MG63 (cell line): ENCODE results near the gene FOXQ1. TPM values are rescaled to one million over a fixed set of nuclear protein-coding genes. Genes with fewer than 3 reads are reported as not detected.
"Not testable (repeated sequence)": the region's sequence is repeated elsewhere in the genome, so short reads cannot be mapped to it uniquely, and the experiment has no call there.

ENCODE experiments used
- DNase-seq: peaks from one replicate; pipeline ENCODE4 v3.0.0-alpha.2; 2020
- H3K27me3 ChIP-seq: fragments of 250-450 bp; sonication (Bioruptor Pico); 2 replicates; pipeline ENCODE4 v1.5.1; 2020; ENCODE audit warnings: mild to moderate bottlenecking, moderate library complexity
- H3K36me3 ChIP-seq: fragments of 250-450 bp; sonication (Bioruptor Pico); 2 replicates; pipeline ENCODE4 v1.5.1; 2020; ENCODE audit warnings: mild to moderate bottlenecking, moderate library complexity
- H3K4me3 ChIP-seq: fragments of 250-450 bp; sonication (Bioruptor Pico); 2 replicates; pipeline ENCODE4 v1.5.1; 2020; ENCODE audit warnings: mild to moderate bottlenecking, moderate library complexity
- H3K9me3 ChIP-seq: fragments of 250-450 bp; sonication (Bioruptor Pico); 2 replicates; pipeline ENCODE4 v1.5.1; 2020; ENCODE audit warnings: mild to moderate bottlenecking, moderate library complexity
- total RNA-seq: library from RNA; depleted of rRNA; stranded (reverse); fragments of >200 nt; shearing (Covaris generic); gene quantifications from 2 replicates; pipeline ENCODE4 v1.2.3, GENCODE V29; 2014; ENCODE audit warnings: low replicate concordance

FOXQ1 gene
- total RNA-seq, 1 experiment from 2014 or later: 0.56 TPM

DNA sequence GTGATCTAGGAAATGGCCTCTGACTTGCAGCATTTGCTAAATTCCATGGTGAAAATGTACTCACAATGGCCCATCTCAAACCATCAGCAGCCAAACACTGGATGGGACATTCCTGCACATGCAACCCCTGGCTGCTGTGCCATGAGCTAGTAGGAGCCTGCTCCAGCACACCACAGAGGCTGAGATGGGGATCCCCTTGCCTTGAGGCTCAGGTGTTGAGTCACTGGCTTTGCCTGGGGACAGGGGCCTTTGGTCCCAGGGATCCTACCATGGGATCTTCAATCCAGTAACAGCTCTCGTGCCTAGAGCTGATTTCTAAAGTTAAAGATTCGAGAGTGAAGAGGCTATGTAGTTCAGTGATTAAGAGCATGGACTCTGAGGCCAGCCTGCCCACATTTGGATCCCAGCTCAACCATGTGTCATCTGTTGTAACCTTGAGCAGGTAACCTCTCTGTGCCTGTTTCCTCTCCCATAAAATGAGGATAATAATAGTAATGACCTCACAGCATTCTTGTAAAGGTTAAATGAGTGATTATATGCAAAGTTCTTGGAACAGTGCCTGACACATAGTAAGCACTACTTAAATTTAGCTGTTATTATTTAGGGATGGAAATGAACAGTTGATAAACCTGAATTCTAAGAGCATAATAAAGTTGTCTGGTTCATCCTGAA is 16.4 kb downstream of the FOXQ1 start:
- DNase-seq: no peak
- H3K4me3 ChIP-seq: no peak overlapping the region
- H3K27me3 ChIP-seq: no peaks in the 10 kb centered on the region
- no peaks in the 10 kb centered on the region for H3K9me3 ChIP-seq
- no peaks in the 10 kb centered on the region for H3K36me3 ChIP-seq

DNA sequence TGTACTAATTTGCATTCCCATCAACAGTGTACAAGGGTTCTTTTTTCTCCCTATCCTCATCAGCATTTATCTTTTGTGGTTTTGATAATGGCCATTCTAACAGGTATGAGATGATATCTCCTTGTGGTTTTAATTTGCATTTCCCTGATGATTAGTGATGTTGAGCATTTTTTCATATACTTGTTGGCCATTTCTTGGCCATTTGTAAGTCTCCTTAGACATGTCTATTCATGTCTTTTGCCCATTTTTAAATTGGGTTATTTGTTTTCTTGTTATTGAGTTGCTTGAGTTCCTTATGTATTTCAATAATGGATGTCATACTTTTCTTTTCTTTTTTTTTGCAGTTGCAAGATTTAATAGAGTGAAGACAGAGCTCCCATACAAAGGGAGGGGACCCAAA is 17.8 kb downstream of the FOXQ1 start:
- no peaks in the 10 kb centered on the region for H3K36me3 ChIP-seq
- H3K27me3 ChIP-seq: no peaks in the 10 kb centered on the region
- H3K9me3 ChIP-seq: no peaks in the 10 kb centered on the region
- no peak overlapping the region for H3K4me3 ChIP-seq
- no peak for DNase-seq

- Histone ChIP-seq H3K27me3 (no peaks in the 10 kb centered on the region), H3K4me3 (no peak overlapping the region), H3K36me3 (no peaks in the 10 kb centered on the region), H3K9me3 (no peaks in the 10 kb centered on the region)
- no peak for DNase-seq
Measured at GRCh38 chr6:1334684-1335083, 22.8 kb downstream of the FOXQ1 start.

DNA sequence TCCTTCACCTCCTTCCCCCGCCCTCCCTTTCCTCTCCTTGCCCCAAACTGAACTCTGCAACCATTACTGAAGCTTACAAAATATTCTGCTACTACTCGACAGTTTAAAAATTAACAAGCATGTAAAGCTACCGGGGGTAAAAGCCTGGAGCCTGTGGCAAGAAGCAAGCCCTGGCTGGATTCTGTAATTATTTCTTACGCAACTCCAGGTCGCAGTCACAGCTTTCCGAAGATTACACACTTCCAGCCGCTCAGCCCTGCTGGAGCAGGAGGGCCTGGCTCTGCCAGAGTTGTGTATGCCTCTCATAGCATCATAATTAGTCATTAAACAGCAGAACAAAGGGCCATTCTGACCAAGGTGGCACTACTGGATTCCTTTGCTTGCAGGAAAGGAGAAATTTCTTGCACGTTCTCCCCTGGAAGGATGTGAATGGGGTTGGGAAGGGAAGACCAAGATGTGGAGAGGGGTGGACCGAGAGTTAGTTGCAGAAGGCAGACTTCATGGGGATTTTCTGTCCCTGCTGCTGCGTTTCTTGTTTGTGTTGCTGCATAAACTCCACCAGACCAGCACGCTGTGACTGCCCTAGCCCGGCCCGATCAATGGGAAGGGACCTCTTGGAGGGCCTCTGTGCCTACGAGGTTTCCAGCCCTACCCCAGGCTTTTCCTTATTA is 23.6 kb downstream of the FOXQ1 start:
- no peak overlapping the region for H3K4me3 ChIP-seq
- H3K27me3 ChIP-seq: no peaks in the 10 kb centered on the region
- H3K9me3 ChIP-seq: no peaks in the 10 kb centered on the region
- peak; percentile 79 for DNase-seq
- no peaks in the 10 kb centered on the region for H3K36me3 ChIP-seq

DNA sequence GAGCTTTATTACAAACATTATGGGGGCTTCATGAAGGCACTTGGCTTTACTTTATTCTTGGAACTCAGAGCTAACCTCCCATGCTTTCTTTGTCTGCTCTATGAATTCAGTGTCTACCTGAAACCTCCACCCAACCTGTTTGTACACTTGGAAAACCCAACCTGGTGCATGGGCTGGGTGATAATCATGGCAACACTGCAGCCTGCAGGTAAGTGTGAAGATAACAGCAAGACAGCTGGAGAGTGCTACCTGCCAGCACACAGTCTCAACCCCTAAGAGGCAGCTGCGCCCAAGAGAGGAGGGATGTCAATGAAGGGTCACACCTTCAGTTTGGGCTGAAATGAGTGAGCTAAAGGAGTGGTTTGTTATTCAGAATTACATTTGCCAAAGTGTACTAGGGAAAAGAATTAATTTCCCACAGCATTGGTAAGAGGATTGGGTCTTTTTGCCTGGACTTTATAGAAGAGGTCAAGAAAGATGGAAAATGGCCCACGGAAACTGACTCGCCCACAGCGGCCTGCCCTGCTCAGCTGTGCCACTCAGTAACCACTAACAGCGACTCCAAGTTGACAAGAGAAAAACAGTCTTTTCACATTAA is 24.4 kb downstream of the FOXQ1 start:
- Histone ChIP-seq H3K36me3 (no peaks in the 10 kb centered on the region), H3K4me3 (no peak overlapping the region), H3K27me3 (no peaks in the 10 kb centered on the region), H3K9me3 (no peaks in the 10 kb centered on the region)
- no peak for DNase-seq

DNA sequence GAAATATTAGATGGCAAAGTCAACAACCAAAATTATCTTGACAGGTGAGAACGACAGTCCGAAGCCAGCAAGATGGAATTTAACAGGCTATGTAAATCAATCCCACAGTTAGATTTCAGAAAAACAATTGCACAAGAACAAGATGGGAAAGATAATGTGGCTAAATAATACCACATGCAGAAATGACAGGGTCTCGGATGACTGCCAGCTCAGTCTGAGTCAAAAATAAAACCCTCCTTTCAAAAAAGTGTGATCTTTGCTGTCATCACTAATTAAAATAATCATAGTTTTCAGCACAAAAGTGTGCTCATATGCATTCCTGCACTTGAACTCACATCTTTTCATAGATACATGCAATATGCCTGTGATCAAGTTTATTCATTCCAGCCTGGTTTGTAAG is 25.9 kb downstream of the FOXQ1 start:
- no peaks in the 10 kb centered on the region for H3K9me3 ChIP-seq
- H3K27me3 ChIP-seq: no peaks in the 10 kb centered on the region
- no peak for DNase-seq
- H3K4me3 ChIP-seq: no peak overlapping the region
- no peaks in the 10 kb centered on the region for H3K36me3 ChIP-seq

GRCh38 chr6:1346101-1346500 is 34.2 kb downstream of the FOXQ1 start:
- H3K27me3 ChIP-seq: no peaks in the 10 kb centered on the region
- peaks cover 7% of the 10 kb centered on the region for H3K9me3 ChIP-seq
- no peaks in the 10 kb centered on the region for H3K36me3 ChIP-seq
- no peak for DNase-seq
- no peak overlapping the region for H3K4me3 ChIP-seq

DNA sequence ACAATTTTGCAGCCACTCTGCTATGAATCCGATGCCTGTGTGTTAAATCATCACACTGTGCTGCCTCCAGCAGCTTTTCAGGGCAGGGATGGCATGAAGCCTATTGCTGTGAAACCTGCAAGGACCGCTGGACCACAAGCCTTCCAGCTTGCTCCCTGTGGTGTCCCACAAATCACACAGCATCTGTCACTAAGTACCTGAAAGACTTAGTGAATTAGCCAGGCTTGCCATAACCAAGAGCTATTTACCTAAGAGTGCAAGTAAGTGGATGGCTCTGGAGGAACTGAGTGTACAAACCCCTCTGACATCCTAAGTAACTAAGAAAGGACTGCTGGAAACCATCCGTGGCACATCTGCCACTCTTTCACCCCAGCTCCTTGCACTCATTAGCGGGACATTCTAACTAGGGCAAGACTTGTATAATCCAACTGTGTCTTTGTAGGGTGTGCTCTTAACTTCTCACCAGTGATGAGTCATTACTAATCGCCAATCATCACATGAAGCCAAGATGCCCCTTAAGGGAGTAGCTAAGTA is 34.7 kb downstream of the FOXQ1 start:
- DNase-seq: peak; percentile 27
- Histone ChIP-seq H3K36me3 (no peaks in the 10 kb centered on the region), H3K4me3 (no peak overlapping the region), H3K27me3 (no peaks in the 10 kb centered on the region), H3K9me3 (peaks cover 12% of the 10 kb centered on the region)

DNA sequence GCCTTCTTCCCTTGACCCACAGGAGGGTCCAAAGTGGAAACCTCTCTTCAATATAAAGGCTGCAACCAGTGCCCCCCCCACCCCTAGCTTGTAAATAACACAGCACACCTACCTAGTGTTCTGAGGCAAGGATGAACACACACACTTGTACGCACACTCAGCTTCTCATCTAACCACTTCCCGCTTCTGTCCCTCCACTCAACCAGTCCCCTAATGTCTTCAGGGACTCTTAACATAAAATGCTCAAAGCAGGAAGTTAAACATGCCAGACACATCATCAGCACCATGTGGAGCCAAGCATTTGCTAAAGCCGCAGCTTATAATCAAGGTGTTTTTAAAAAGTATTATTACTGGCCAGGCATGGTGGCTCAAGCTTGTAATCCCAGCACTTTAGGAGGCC is 35.3 kb downstream of the FOXQ1 start:
- H3K27me3 ChIP-seq: no peaks in the 10 kb centered on the region
- no peak overlapping the region for H3K4me3 ChIP-seq
- DNase-seq: peak; percentile 68
- peaks cover 18% of the 10 kb centered on the region for H3K9me3 ChIP-seq
- H3K36me3 ChIP-seq: no peaks in the 10 kb centered on the region

DNA sequence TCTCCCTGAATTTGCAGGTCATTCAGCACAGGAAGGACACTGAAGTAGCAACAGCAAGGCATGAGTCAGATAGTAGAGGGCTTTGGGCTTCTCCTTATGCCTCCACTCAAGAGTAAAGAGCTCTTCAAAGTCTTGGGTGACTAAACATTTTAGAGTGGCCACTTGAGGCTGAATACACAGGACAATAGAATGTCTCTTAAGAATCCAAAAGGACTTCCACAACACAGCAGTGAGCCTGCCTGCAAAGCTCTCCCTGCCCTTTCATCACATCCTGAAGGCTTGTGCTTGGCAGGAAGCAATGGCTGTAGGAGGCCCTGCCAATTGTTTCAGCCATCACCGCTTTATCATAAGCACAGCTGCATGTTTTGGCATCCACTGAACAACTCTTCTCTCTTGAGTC is 36.8 kb downstream of the FOXQ1 start:
- Histone ChIP-seq H3K36me3 (no peaks in the 10 kb centered on the region), H3K27me3 (no peaks in the 10 kb centered on the region), H3K9me3 (peaks cover 21% of the 10 kb centered on the region), H3K4me3 (no peak overlapping the region)
- peak; percentile 88 for DNase-seq

DNA sequence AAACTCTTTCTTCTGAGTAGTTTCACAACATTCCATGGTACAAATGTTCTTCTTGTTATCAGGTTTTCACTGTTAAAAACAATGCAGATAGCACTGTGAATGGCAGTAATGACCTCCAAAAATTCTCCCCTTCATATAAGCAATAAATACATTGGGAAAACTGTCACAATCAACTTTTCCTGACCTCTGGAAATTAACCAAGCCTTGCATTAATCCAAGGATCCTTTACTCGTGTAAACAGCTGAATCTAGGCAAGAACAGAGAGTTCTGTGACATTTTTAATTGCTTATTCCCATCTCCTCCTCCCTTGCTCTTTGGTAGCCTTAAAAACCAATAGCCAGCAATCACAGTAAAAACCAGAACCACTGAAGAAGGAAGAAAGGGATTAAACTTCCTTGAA is 37.8 kb downstream of the FOXQ1 start:
- Histone ChIP-seq H3K9me3 (peaks cover 21% of the 10 kb centered on the region), H3K36me3 (no peaks in the 10 kb centered on the region), H3K27me3 (no peaks in the 10 kb centered on the region), H3K4me3 (no peak overlapping the region)
- no peak for DNase-seq

- no peaks in the 10 kb centered on the region for H3K36me3 ChIP-seq
- DNase-seq: no peak
Measured at GRCh38 chr6:1351381-1352008, 39.6 kb downstream of the FOXQ1 start.

DNA sequence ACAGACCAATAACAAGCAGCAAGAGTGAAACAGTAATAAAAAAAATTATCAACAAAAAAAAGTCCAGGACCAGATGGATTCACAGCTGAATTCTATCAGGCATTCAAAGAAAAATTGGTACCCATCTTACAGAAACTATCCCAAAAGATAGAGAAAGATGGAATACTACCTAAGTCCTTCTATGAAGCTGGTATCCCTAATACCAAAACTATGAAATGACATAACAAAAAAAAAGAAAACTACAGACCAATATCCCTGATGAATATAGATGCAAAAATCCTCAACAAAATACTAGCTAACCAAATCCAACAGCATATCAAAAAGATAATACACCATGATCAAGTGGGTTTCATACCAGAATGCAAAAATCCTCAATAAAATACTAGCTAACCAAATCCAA is 43.2 kb downstream of the FOXQ1 start:
- not testable (repeated sequence) for DNase-seq, H3K27me3 ChIP-seq, H3K4me3 ChIP-seq, H3K36me3 ChIP-seq
- peaks cover 16% of the 10 kb centered on the region for H3K9me3 ChIP-seq

More at GRCh38 chr6:1351381-1352008, 39.6 kb downstream of the FOXQ1 start:
- Histone ChIP-seq H3K9me3 (peaks cover 21% of the 10 kb centered on the region), H3K4me3 (no peak overlapping the region), H3K27me3 (no peaks in the 10 kb centered on the region)

DNA sequence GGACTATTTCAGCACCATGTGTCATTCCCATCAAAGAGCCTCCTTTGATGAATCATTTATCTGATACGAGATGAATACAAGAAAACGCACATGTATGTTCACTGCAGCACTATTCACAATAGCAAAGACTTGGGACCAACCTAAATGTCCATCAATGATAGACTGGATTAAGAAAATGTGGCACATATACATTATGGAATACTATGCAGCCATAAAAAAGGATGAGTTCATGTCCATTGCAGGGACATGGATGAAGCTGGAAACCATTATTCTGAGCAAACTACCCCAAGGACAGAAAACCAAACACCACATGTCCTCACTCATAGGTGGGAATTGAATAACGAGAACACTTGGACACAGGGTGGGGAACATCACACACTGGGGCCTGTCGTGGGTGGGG is 49.8 kb downstream of the FOXQ1 start:
- not testable (repeated sequence) for DNase-seq, H3K9me3 ChIP-seq, H3K4me3 ChIP-seq, H3K27me3 ChIP-seq, H3K36me3 ChIP-seq

DNA sequence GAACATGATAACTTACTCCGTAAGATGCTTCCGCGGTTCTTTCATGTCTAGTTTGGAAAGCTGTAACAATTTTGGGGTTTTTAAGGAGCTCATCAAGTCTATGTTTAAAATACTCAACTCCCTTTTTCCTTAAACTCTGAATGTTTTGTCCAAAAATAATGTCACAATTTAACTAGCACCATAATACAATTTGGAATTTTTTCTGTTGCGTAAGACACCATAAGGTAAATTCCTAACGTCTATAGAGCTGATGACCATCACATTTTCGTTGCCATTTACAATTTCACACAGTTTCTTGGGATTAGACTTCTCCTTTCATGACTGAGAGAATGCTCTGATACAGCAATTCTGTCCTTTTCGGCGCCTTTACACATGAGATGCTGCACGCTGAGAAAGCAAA is 50.7 kb downstream of the FOXQ1 start:
- no peaks in the 10 kb centered on the region for H3K27me3 ChIP-seq
- DNase-seq: no peak
- no peak overlapping the region for H3K4me3 ChIP-seq
- H3K9me3 ChIP-seq: no peaks in the 10 kb centered on the region
- no peaks in the 10 kb centered on the region for H3K36me3 ChIP-seq

- Histone ChIP-seq H3K9me3 (no peaks in the 10 kb centered on the region), H3K4me3 (no peak overlapping the region), H3K27me3 (no peaks in the 10 kb centered on the region), H3K36me3 (no peaks in the 10 kb centered on the region)
- DNase-seq: no peak
Measured at GRCh38 chr6:1363298-1363697, 51.4 kb downstream of the FOXQ1 start.
